A549 (cell line): ENCODE measurements around the gene SURF1.

ENCODE experiments used
- CBX2 ChIP-seq: fragments of 200-600 bp; sonication (generic); IDR thresholded peaks from 2 replicates; pipeline ENCODE4 v1.6.1; 2016; ENCODE audit warnings: low read depth, mild to moderate bottlenecking, borderline replicate concordance
- CHD4 ChIP-seq: fragments of 200-600 bp; sonication (generic); IDR thresholded peaks from 2 replicates; pipeline ENCODE4 v1.6.1; 2016; ENCODE audit warnings: antibody characterized with exemption, mild to moderate bottlenecking, borderline replicate concordance
- EHMT2 ChIP-seq: fragments of 200-600 bp; sonication (generic); IDR thresholded peaks from 2 replicates; pipeline ENCODE4 v1.6.1; 2016; ENCODE audit warnings: antibody characterized with exemption, low read depth, mild to moderate bottlenecking, moderate library complexity
- EP300 ChIP-seq, 2 experiments: fragments of >200 bp; sonication (Bioruptor Twin); formaldehyde crosslinking; IDR thresholded peaks; 2 replicates in 1 of 2; 3 replicates in 1 of 2; pipeline ENCODE4 v1.6.1; 2016 to 2017
- POLR2A ChIP-seq: IDR thresholded peaks from 2 replicates; pipeline ENCODE4 v1.6.1; 2012; ENCODE audit warnings: mild to moderate bottlenecking, low read length
- TF ChIP-seq, protein P1 (sequence below): fragments of >200 bp; sonication (Bioruptor Twin); formaldehyde crosslinking; IDR thresholded peaks from 3 replicates; pipeline ENCODE4 v1.5.1; 2016
- TF ChIP-seq, protein P2 (sequence below): IDR thresholded peaks from 2 replicates; pipeline ENCODE4 v1.6.1; 2012
- TF ChIP-seq, protein P3 (sequence below): fragments of 450-650 bp; IDR thresholded peaks from 2 replicates; pipeline ENCODE4 v1.6.1; 2014; ENCODE audit warnings: antibody characterized with exemption

DNA sequence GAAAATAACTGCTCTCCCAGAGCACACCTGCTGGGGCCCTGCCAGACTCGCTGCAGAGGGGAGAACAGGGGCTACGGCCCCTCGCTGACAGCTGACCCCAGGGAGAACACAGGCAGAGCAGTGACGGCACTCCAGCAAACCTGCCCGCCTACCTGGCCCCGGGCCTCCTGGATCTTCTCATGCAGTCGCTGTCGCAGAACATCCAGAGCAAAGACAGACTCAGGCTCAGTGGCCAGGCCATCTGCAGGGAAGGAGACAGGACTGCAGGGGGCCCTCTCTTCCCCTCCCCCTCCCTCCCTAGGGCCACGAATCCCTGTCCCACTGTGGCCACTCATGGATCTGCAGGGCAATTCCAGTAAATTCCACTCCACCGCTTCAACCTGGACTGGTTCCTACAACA is 22.7 kb downstream of the SURF1 start:
- TF ChIP-seq EP300 (IDR thresholded peaks at IDR 0.05) = no peak
- TF ChIP-seq, protein P1, sequence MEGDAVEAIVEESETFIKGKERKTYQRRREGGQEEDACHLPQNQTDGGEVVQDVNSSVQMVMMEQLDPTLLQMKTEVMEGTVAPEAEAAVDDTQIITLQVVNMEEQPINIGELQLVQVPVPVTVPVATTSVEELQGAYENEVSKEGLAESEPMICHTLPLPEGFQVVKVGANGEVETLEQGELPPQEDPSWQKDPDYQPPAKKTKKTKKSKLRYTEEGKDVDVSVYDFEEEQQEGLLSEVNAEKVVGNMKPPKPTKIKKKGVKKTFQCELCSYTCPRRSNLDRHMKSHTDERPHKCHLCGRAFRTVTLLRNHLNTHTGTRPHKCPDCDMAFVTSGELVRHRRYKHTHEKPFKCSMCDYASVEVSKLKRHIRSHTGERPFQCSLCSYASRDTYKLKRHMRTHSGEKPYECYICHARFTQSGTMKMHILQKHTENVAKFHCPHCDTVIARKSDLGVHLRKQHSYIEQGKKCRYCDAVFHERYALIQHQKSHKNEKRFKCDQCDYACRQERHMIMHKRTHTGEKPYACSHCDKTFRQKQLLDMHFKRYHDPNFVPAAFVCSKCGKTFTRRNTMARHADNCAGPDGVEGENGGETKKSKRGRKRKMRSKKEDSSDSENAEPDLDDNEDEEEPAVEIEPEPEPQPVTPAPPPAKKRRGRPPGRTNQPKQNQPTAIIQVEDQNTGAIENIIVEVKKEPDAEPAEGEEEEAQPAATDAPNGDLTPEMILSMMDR = no peak
- TF ChIP-seq, protein P2, sequence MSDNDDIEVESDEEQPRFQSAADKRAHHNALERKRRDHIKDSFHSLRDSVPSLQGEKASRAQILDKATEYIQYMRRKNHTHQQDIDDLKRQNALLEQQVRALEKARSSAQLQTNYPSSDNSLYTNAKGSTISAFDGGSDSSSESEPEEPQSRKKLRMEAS = no peak
- TF ChIP-seq EHMT2 = no peak
- TF ChIP-seq POLR2A = no peak
- no peak for TF ChIP-seq CBX2
- TF ChIP-seq CHD4 = no peak
- TF ChIP-seq, protein P3, sequence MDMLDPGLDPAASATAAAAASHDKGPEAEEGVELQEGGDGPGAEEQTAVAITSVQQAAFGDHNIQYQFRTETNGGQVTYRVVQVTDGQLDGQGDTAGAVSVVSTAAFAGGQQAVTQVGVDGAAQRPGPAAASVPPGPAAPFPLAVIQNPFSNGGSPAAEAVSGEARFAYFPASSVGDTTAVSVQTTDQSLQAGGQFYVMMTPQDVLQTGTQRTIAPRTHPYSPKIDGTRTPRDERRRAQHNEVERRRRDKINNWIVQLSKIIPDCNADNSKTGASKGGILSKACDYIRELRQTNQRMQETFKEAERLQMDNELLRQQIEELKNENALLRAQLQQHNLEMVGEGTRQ = no peak
